ENCODE data around the gene YOD1. TPM values are rescaled to one million over a fixed set of nuclear protein-coding genes. Genes with fewer than 3 reads are reported as not detected.

YOD1 gene
- polyA plus RNA-seq, 1 donor from 2014 or later, result 9.3 TPM

GRCh38 chr1:207009945-207010344 lies 41.1 kb downstream of the YOD1 start:
- Histone ChIP-seq H3K79me2 (replicated peaks; ENCODE audit: insufficient read depth, low read length) (no peaks in the 10 kb centered on the region), H3K27me3 (ENCODE audit: insufficient read depth, low read depth, low read length) (no peaks in the 10 kb centered on the region), H3K4me2 (ENCODE audit: low read length) (no peak overlapping the region), H3K9me2 (ENCODE audit: insufficient read depth, low read length) (no peaks in the 10 kb centered on the region), H3K9me3 (ENCODE audit: low read length) (no peaks in the 10 kb centered on the region), H3K9ac (ENCODE audit: low read length) (no peak overlapping the region), H3K27ac (ENCODE audit: low read length) (no peak overlapping the region), H2AFZ (ENCODE audit: low read depth, low read length) (no peak overlapping the region), H3K36me3 (ENCODE audit: insufficient read depth, low read length) (no peaks in the 10 kb centered on the region), H4K20me1 (ENCODE audit: insufficient read depth) (no peaks in the 10 kb centered on the region), H3K4me3 (ENCODE audit: low read length) (no peak overlapping the region), H3F3A (ENCODE audit: insufficient read depth, low read length, poor library complexity, severe bottlenecking) (no peaks in the 10 kb centered on the region)
- TF ChIP-seq EZH2 (IDR thresholded peaks at IDR 0.05; ENCODE audit: borderline replicate concordance, insufficient read depth, low read length, poor library complexity, severe bottlenecking) (no peak), RAD21 (conservative IDR thresholded peaks at IDR 0.05) (no peak), SMC3 (conservative IDR thresholded peaks at IDR 0.05; ENCODE audit: poor library complexity) (no peak), CTCF (IDR thresholded peaks at IDR 0.05; ENCODE audit: poor library complexity, severe bottlenecking) (no peak), EP300 (conservative IDR thresholded peaks at IDR 0.05; ENCODE audit: poor library complexity, severe bottlenecking) (no peak), POLR2AphosphoS5 (IDR thresholded peaks at IDR 0.05) (no peak)

GRCh38 chr1:207009182-207009850 lies 41.7 kb downstream of the YOD1 start:
- H3K27me3 ChIP-seq (ENCODE audit: insufficient read depth, low read depth, low read length), result no peaks in the 10 kb centered on the region
- TF ChIP-seq, protein P1, sequence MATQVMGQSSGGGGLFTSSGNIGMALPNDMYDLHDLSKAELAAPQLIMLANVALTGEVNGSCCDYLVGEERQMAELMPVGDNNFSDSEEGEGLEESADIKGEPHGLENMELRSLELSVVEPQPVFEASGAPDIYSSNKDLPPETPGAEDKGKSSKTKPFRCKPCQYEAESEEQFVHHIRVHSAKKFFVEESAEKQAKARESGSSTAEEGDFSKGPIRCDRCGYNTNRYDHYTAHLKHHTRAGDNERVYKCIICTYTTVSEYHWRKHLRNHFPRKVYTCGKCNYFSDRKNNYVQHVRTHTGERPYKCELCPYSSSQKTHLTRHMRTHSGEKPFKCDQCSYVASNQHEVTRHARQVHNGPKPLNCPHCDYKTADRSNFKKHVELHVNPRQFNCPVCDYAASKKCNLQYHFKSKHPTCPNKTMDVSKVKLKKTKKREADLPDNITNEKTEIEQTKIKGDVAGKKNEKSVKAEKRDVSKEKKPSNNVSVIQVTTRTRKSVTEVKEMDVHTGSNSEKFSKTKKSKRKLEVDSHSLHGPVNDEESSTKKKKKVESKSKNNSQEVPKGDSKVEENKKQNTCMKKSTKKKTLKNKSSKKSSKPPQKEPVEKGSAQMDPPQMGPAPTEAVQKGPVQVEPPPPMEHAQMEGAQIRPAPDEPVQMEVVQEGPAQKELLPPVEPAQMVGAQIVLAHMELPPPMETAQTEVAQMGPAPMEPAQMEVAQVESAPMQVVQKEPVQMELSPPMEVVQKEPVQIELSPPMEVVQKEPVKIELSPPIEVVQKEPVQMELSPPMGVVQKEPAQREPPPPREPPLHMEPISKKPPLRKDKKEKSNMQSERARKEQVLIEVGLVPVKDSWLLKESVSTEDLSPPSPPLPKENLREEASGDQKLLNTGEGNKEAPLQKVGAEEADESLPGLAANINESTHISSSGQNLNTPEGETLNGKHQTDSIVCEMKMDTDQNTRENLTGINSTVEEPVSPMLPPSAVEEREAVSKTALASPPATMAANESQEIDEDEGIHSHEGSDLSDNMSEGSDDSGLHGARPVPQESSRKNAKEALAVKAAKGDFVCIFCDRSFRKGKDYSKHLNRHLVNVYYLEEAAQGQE (IDR thresholded peaks at IDR 0.05; ENCODE audit: borderline replicate concordance), result no peak
- TF ChIP-seq POLR2AphosphoS5 (IDR thresholded peaks at IDR 0.05) (no peak), SMC3 (conservative IDR thresholded peaks at IDR 0.05; ENCODE audit: poor library complexity) (no peak), TAF1 (IDR thresholded peaks at IDR 0.05; ENCODE audit: low read depth) (no peak), EP300 (conservative IDR thresholded peaks at IDR 0.05; ENCODE audit: poor library complexity, severe bottlenecking) (no peak), EZH2 (IDR thresholded peaks at IDR 0.05; ENCODE audit: borderline replicate concordance, insufficient read depth, low read length, poor library complexity, severe bottlenecking) (no peak), MXI1 (conservative IDR thresholded peaks at IDR 0.05; ENCODE audit: poor library complexity, severe bottlenecking) (no peak), CTCF (IDR thresholded peaks at IDR 0.05; ENCODE audit: poor library complexity, severe bottlenecking) (no peak), RAD21 (conservative IDR thresholded peaks at IDR 0.05) (no peak)
- H3F3A ChIP-seq (ENCODE audit: insufficient read depth, low read length, poor library complexity, severe bottlenecking), result no peaks in the 10 kb centered on the region
- no peaks in the 10 kb centered on the region for H3K36me3 ChIP-seq (ENCODE audit: insufficient read depth, low read length)
- H2AFZ ChIP-seq (ENCODE audit: low read depth, low read length), result no peak overlapping the region
- no peaks in the 10 kb centered on the region for H4K20me1 ChIP-seq (ENCODE audit: insufficient read depth)
- no peaks in the 10 kb centered on the region for H3K9me2 ChIP-seq (ENCODE audit: insufficient read depth, low read length)
- no peaks in the 10 kb centered on the region for H3K79me2 ChIP-seq (replicated peaks; ENCODE audit: insufficient read depth, low read length)
- no peak overlapping the region for H3K4me2 ChIP-seq (ENCODE audit: low read length)
- no peaks in the 10 kb centered on the region for H3K9me3 ChIP-seq (ENCODE audit: low read length)
- H3K27ac ChIP-seq (ENCODE audit: low read length), result no peak overlapping the region
- H3K4me3 ChIP-seq (ENCODE audit: low read length), result no peak overlapping the region
- H3K9ac ChIP-seq (ENCODE audit: low read length), result no peak overlapping the region

Data from neural cell (in vitro differentiated cells).